ENCODE measurements around the gene SRPRB.

DNA sequence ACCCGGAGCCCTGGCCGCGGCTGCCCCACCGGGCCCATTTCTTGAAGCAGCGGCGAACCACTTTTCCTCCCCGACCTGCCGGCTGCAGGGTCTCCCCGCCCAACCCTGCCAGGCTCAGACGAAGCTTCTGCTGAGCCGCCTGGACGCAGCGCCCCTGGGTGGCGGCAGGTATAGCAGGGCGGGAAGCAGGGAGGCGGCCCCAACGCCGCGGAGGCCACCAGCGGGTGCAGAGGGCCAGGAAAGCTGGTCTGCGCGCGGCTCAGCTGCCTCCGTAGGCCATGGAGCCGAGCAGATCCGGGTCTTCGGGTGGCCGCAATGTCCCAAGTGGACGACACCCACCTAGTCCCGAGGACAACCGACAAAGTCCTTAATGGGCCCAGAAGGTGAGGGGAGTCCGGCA, 21.9 kb upstream of the SRPRB start:
- no peak for TF ChIP-seq FOXJ3 (CRISPR knock-in tag; IDR thresholded peaks at IDR 0.05)
- no peak for TF ChIP-seq POLR2AphosphoS5 (IDR thresholded peaks at IDR 0.05; ENCODE audit: low read depth, low read length)
- TF ChIP-seq YY1 (IDR thresholded peaks at IDR 0.05; ENCODE audit: low read depth), result no peak
- TF ChIP-seq EP300 (IDR thresholded peaks at IDR 0.05; ENCODE audit: borderline replicate concordance in 1 of 2, low read depth in 1 of 2, low read length in 1 of 2), result no peak
- TF ChIP-seq, protein P1, sequence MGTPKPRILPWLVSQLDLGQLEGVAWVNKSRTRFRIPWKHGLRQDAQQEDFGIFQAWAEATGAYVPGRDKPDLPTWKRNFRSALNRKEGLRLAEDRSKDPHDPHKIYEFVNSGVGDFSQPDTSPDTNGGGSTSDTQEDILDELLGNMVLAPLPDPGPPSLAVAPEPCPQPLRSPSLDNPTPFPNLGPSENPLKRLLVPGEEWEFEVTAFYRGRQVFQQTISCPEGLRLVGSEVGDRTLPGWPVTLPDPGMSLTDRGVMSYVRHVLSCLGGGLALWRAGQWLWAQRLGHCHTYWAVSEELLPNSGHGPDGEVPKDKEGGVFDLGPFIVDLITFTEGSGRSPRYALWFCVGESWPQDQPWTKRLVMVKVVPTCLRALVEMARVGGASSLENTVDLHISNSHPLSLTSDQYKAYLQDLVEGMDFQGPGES (IDR thresholded peaks at IDR 0.05; ENCODE audit: low read depth, low read length), result no peak
- TF ChIP-seq ELF1 (IDR thresholded peaks at IDR 0.05), result no peak
- TF ChIP-seq, protein P2, sequence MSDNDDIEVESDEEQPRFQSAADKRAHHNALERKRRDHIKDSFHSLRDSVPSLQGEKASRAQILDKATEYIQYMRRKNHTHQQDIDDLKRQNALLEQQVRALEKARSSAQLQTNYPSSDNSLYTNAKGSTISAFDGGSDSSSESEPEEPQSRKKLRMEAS (IDR thresholded peaks at IDR 0.05; ENCODE audit: low read depth), result no peak
- TF ChIP-seq RFX5 (IDR thresholded peaks at IDR 0.05; ENCODE audit: low read length), result no peak
- no peak for TF ChIP-seq USF2 (IDR thresholded peaks at IDR 0.05; ENCODE audit: borderline replicate concordance, low read depth, low read length)
- TF ChIP-seq NRF1 (IDR thresholded peaks at IDR 0.05; ENCODE audit: low read depth, low read length), result no peak
- TF ChIP-seq, protein P3, sequence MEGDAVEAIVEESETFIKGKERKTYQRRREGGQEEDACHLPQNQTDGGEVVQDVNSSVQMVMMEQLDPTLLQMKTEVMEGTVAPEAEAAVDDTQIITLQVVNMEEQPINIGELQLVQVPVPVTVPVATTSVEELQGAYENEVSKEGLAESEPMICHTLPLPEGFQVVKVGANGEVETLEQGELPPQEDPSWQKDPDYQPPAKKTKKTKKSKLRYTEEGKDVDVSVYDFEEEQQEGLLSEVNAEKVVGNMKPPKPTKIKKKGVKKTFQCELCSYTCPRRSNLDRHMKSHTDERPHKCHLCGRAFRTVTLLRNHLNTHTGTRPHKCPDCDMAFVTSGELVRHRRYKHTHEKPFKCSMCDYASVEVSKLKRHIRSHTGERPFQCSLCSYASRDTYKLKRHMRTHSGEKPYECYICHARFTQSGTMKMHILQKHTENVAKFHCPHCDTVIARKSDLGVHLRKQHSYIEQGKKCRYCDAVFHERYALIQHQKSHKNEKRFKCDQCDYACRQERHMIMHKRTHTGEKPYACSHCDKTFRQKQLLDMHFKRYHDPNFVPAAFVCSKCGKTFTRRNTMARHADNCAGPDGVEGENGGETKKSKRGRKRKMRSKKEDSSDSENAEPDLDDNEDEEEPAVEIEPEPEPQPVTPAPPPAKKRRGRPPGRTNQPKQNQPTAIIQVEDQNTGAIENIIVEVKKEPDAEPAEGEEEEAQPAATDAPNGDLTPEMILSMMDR (IDR thresholded peaks at IDR 0.05), result no peak

All from SK-N-SH (cell line).